ENCODE data around the gene LYZ.
"Not testable (repeated sequence)": the region's sequence is repeated elsewhere in the genome, so short reads cannot be mapped to it uniquely, and the experiment has no call there.

DNA sequence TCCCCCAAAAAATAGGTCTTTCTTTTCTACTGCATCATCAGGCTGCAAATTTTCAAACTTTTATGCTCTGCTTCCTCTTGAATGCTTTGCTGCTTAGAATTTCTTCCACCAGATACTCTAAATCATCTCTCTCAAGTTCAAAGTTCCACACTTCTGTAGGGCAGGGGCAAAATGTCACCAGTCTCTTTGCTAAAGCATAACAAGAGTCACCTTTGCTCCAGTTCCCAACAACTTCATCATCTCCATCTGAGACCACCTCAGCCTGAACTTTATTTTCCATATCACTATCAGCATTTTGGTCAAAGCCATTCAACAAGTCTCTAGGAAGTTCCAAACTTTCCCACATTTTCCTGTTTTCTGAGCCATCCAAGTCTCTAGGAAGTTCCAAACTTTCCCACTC is 31.4 kb upstream of the LYZ start:
- TF ChIP-seq, protein P1, sequence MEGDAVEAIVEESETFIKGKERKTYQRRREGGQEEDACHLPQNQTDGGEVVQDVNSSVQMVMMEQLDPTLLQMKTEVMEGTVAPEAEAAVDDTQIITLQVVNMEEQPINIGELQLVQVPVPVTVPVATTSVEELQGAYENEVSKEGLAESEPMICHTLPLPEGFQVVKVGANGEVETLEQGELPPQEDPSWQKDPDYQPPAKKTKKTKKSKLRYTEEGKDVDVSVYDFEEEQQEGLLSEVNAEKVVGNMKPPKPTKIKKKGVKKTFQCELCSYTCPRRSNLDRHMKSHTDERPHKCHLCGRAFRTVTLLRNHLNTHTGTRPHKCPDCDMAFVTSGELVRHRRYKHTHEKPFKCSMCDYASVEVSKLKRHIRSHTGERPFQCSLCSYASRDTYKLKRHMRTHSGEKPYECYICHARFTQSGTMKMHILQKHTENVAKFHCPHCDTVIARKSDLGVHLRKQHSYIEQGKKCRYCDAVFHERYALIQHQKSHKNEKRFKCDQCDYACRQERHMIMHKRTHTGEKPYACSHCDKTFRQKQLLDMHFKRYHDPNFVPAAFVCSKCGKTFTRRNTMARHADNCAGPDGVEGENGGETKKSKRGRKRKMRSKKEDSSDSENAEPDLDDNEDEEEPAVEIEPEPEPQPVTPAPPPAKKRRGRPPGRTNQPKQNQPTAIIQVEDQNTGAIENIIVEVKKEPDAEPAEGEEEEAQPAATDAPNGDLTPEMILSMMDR (IDR thresholded peaks at IDR 0.05), result not testable (repeated sequence)
- not testable (repeated sequence) for TF ChIP-seq POLR2A, EP300 (IDR thresholded peaks at IDR 0.05)
